Progenitor cell of endocrine pancreas (in vitro differentiated cells): ENCODE measurements around the gene RPS18. TPM values are rescaled to one million over a fixed set of nuclear protein-coding genes. Genes with fewer than 3 reads are reported as not detected.
"Not testable (repeated sequence)": the region's sequence is repeated elsewhere in the genome, so short reads cannot be mapped to it uniquely, and the experiment has no call there.

ENCODE experiments used
- DNase-seq: peaks from one replicate; pipeline ENCODE4 v3.0.0; 2021; ENCODE audit warnings: low spot score; ENCODE audit not compliant: unreplicated experiment
- H3K27ac Mint-ChIP-seq: 2 replicates; pipeline ENCODE4 v1.8.0; 2021; ENCODE audit warnings: mild to moderate bottlenecking, moderate library complexity, mixed read lengths
- H3K27me3 Mint-ChIP-seq: 2 replicates; pipeline ENCODE4 v1.8.0; 2021; ENCODE audit warnings: mixed read lengths
- H3K36me3 Mint-ChIP-seq: 2 replicates; pipeline ENCODE4 v1.8.0; 2022; ENCODE audit warnings: mixed read lengths; ENCODE audit not compliant: insufficient read depth
- H3K4me1 Mint-ChIP-seq: 2 replicates; pipeline ENCODE4 v1.8.0; 2021; ENCODE audit warnings: low read depth, mixed read lengths
- H3K4me3 Mint-ChIP-seq: 2 replicates; pipeline ENCODE4 v1.8.0; 2021; ENCODE audit warnings: low read depth, mild to moderate bottlenecking, moderate library complexity, mixed read lengths
- H3K9me3 Mint-ChIP-seq: 2 replicates; pipeline ENCODE4 v1.8.0; 2021; ENCODE audit warnings: low read depth, mixed read lengths
- CTCF ChIP-seq: fragments of 200-600 bp; sonication (generic); IDR thresholded peaks from one replicate; pipeline ENCODE4 v1.5.0; 2021; ENCODE audit warnings: antibody characterized with exemption, mild to moderate bottlenecking; ENCODE audit not compliant: unreplicated experiment
- total RNA-seq: library from RNA; stranded (reverse); gene quantifications from 2 replicates; pipeline ENCODE4 v1.2.1, GENCODE V29; 2021

RPS18 gene
- total RNA-seq, 1 donor from 2014 or later, result 1,974 TPM

- Mint-ChIP-seq H3K36me3 (peaks cover 17% of the 10 kb centered on the region), H3K4me3 (peak overlapping the region; percentile 100), H3K27me3 (no peaks in the 10 kb centered on the region), H3K4me1 (peaks cover 36% of the 10 kb centered on the region), H3K9me3 (no peaks in the 10 kb centered on the region), H3K27ac (peak overlapping the region; percentile 99)
- DNase-seq, result no peak
- no peak for TF ChIP-seq CTCF
Observed at GRCh38 chr6:33273129-33273923, 1.5 kb downstream of the RPS18 start.

GRCh38 chr6:33273924-33274902 lies 2.3 kb downstream of the RPS18 start:
- no peak for DNase-seq
- H3K9me3 Mint-ChIP-seq, result no peaks in the 10 kb centered on the region
- H3K4me3 Mint-ChIP-seq, result peak overlapping the region; percentile 100
- H3K4me1 Mint-ChIP-seq, result peaks cover 36% of the 10 kb centered on the region
- TF ChIP-seq CTCF, result no peak
- peaks cover 17% of the 10 kb centered on the region for H3K36me3 Mint-ChIP-seq
- H3K27ac Mint-ChIP-seq, result peak overlapping the region; percentile 69
- H3K27me3 Mint-ChIP-seq, result no peaks in the 10 kb centered on the region

GRCh38 chr6:33275795-33276580 lies 4.1 kb downstream of the RPS18 start:
- DNase-seq, H3K9me3 Mint-ChIP-seq, H3K27me3 Mint-ChIP-seq: not testable (repeated sequence)
- H3K27ac Mint-ChIP-seq, result peak overlapping the region; percentile 92
- H3K4me3 Mint-ChIP-seq, result peak overlapping the region; percentile 74
- peaks cover 32% of the 10 kb centered on the region for H3K4me1 Mint-ChIP-seq
- peaks cover 17% of the 10 kb centered on the region for H3K36me3 Mint-ChIP-seq

- peak overlapping the region; percentile 74 for H3K4me3 Mint-ChIP-seq
- H3K4me1 Mint-ChIP-seq, result peaks cover 32% of the 10 kb centered on the region
- no peaks in the 10 kb centered on the region for H3K9me3 Mint-ChIP-seq
- no peaks in the 10 kb centered on the region for H3K27me3 Mint-ChIP-seq
- no peak for DNase-seq
- peaks cover 17% of the 10 kb centered on the region for H3K36me3 Mint-ChIP-seq
- TF ChIP-seq CTCF, result no peak
- H3K27ac Mint-ChIP-seq, result peak overlapping the region; percentile 92
Observed at GRCh38 chr6:33276581-33276863, 4.6 kb downstream of the RPS18 start.

GRCh38 chr6:33276864-33277662 lies 5.2 kb downstream of the RPS18 start, which contains the start of gene B3GALT4:
Gene B3GALT4, plus strand, starts transcription at chr6:33277123. Its CDS starts 297 bp downstream, at chr6:33277420.
- TF ChIP-seq CTCF, result peak; percentile 67
- peak within 1 kb of the TSS; percentile 80 for H3K4me3 Mint-ChIP-seq
- H3K9me3 Mint-ChIP-seq, result no peaks in the 10 kb centered on the region
- H3K4me1 Mint-ChIP-seq, result peaks cover 31% of the 10 kb centered on the region
- H3K27me3 Mint-ChIP-seq, result no peaks in the 10 kb centered on the region
- peak within 1 kb of the TSS; percentile 92 for H3K27ac Mint-ChIP-seq
- peaks cover 17% of the 10 kb centered on the region for H3K36me3 Mint-ChIP-seq
- DNase-seq, result peak; percentile 65
